ENCODE results near the gene CDH13.

CDH13 gene

DNA sequence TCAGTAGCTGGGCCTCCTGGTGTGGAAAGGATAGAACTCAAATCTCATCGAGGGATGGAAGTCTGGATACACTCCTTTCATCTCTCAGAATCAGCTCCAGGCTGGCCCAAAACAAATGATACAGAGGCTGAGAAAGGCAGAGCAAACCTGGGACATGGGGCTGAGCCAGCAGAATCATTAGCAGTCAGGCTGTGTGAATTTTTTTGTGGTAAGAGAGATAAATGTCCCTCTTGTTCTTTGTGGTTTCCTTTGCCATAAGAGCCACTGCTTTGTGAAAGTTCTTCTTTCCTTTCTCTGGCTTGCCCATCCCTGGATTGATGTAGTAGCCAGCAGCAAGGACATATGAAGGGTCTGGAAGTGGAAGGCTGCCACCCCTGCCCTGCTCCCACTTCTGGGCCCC, 146.2 kb downstream of the CDH13 start:
- TF ChIP-seq, protein P1, sequence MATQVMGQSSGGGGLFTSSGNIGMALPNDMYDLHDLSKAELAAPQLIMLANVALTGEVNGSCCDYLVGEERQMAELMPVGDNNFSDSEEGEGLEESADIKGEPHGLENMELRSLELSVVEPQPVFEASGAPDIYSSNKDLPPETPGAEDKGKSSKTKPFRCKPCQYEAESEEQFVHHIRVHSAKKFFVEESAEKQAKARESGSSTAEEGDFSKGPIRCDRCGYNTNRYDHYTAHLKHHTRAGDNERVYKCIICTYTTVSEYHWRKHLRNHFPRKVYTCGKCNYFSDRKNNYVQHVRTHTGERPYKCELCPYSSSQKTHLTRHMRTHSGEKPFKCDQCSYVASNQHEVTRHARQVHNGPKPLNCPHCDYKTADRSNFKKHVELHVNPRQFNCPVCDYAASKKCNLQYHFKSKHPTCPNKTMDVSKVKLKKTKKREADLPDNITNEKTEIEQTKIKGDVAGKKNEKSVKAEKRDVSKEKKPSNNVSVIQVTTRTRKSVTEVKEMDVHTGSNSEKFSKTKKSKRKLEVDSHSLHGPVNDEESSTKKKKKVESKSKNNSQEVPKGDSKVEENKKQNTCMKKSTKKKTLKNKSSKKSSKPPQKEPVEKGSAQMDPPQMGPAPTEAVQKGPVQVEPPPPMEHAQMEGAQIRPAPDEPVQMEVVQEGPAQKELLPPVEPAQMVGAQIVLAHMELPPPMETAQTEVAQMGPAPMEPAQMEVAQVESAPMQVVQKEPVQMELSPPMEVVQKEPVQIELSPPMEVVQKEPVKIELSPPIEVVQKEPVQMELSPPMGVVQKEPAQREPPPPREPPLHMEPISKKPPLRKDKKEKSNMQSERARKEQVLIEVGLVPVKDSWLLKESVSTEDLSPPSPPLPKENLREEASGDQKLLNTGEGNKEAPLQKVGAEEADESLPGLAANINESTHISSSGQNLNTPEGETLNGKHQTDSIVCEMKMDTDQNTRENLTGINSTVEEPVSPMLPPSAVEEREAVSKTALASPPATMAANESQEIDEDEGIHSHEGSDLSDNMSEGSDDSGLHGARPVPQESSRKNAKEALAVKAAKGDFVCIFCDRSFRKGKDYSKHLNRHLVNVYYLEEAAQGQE (IDR thresholded peaks at IDR 0.05; ENCODE audit: insufficient read depth in 1 of 2, low read depth in 2 of 2, low read length in 2 of 2), result no peak
- no peak for TF ChIP-seq FOXP2 (optimal IDR thresholded peaks at IDR 0.05; ENCODE audit: borderline replicate concordance, extremely low read depth, extremely low read length, insufficient read depth)
- TF ChIP-seq SIN3A (IDR thresholded peaks at IDR 0.05; ENCODE audit: borderline replicate concordance, insufficient read depth, low read length), result no peak
- TF ChIP-seq TAF1 (IDR thresholded peaks at IDR 0.05; ENCODE audit: borderline replicate concordance, insufficient read depth, low read length), result no peak
- TF ChIP-seq POLR2AphosphoS5 (IDR thresholded peaks at IDR 0.05; ENCODE audit: low read depth, low read length), result no peak

DNA sequence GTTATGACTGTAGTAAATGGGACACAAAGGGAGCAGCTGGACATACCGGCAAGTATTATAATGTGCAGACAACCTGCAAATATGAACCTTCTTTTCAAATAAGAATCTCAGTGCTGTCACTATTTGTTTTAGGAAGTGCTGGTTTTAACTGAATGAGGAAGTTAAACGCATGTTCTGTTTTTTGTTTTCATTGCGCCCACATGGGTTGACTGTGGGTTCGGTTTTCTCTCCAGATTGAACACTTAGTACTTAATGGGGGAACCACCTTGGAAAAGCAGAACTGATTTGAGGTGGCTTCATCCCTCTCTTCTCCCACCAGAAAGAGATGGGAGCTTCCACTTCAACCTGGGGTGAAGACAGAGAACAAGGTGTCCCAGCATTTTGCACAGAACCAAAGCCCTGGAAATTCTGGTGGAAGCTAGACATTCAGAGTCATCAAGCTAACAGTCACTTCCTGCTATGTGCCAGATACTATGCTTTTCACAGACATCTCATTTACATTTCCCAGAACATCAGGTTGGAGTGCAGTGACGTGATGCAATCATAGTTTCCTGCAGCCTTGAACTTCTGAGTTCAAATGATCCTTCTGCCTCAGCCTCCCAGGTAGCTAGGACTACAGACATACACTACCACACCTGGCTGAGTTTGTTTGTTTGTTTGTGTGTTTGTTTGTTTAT, 149.8 kb downstream of the CDH13 start:
- TF ChIP-seq, protein P1 (IDR thresholded peaks at IDR 0.05; ENCODE audit: insufficient read depth in 1 of 2, low read depth in 2 of 2, low read length in 2 of 2), result no peak
- TF ChIP-seq TAF1 (IDR thresholded peaks at IDR 0.05; ENCODE audit: borderline replicate concordance, insufficient read depth, low read length) (no peak), SIN3A (IDR thresholded peaks at IDR 0.05; ENCODE audit: borderline replicate concordance, insufficient read depth, low read length) (no peak), POLR2AphosphoS5 (IDR thresholded peaks at IDR 0.05; ENCODE audit: low read depth, low read length) (no peak), FOXP2 (optimal IDR thresholded peaks at IDR 0.05; ENCODE audit: borderline replicate concordance, extremely low read depth, extremely low read length, insufficient read depth) (no peak)

DNA sequence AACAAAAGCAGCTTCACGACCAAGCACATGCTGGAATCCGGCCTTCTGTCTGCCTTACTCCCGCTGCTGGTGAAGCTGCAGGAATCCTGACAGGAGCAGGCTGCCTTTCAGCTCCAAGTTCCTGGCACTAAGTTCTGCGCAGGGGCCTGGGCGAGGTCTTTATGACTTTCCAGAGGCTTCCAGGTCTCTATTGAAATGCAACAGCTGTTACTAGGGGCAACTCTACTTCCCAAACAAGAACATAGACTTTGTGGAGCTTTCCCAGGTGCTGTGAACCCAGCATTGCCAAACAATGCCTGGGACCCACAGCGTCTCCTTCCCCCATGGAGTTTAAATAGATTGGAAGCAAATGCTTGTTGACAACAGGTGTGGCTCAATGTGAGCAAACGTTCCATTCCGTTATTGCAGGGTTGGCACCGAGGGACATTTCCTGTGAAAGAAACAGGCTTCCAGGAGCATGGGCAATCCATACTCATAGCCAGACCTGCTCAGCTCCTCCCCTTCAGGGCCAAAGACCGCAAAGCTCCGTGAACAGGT, 156.0 kb downstream of the CDH13 start:
- TF ChIP-seq POLR2AphosphoS5 (IDR thresholded peaks at IDR 0.05; ENCODE audit: low read depth, low read length) (no peak), TAF1 (IDR thresholded peaks at IDR 0.05; ENCODE audit: borderline replicate concordance, insufficient read depth, low read length) (no peak), FOXP2 (optimal IDR thresholded peaks at IDR 0.05; ENCODE audit: borderline replicate concordance, extremely low read depth, extremely low read length, insufficient read depth) (no peak), SIN3A (IDR thresholded peaks at IDR 0.05; ENCODE audit: borderline replicate concordance, insufficient read depth, low read length) (no peak)
- TF ChIP-seq, protein P1 (IDR thresholded peaks at IDR 0.05; ENCODE audit: insufficient read depth in 1 of 2, low read depth in 2 of 2, low read length in 2 of 2), result no peak

DNA sequence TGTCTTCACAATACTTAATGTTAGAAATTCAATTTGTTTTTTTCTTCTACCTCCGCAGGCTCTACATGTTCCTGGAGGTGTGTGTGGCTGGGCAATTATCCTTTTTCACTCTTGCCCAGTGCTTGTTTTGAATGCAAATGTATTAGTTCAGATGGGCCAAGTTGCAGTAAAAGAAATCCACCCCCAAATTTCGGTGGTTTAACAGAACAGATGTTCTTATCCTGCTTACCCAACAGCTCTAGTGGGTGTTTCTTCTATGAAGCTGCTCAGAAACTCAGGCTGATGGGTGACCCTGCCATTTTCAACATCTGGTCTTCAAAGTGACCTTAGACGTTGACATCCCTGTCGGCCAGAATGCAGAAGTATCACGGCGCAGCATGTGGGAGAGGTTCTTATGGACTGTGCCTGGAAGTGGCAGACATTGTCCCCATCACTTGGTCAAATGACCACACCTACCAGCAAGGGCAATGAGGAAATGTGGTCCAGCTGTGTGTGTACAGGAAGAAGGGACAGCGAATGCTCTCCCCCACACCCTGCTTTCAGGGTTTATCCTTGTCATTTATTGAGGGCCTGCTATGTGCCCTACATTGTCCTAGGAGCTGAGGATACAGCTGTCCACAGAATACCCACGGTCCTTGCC, 157.3 kb downstream of the CDH13 start:
- TF ChIP-seq POLR2AphosphoS5 (IDR thresholded peaks at IDR 0.05; ENCODE audit: low read depth, low read length), result no peak
- no peak for TF ChIP-seq TAF1 (IDR thresholded peaks at IDR 0.05; ENCODE audit: borderline replicate concordance, insufficient read depth, low read length)
- TF ChIP-seq FOXP2 (optimal IDR thresholded peaks at IDR 0.05; ENCODE audit: borderline replicate concordance, extremely low read depth, extremely low read length, insufficient read depth), result no peak
- TF ChIP-seq, protein P1 (IDR thresholded peaks at IDR 0.05; ENCODE audit: insufficient read depth in 1 of 2, low read depth in 2 of 2, low read length in 2 of 2), result no peak
- no peak for TF ChIP-seq SIN3A (IDR thresholded peaks at IDR 0.05; ENCODE audit: borderline replicate concordance, insufficient read depth, low read length)
